Measurements from ENCODE around the gene MEG3.

MEG3 gene

GRCh38 chr14:100882026-100882967 lies 56.4 kb downstream of the MEG3 start:
- no peak for DNase-seq

DNA sequence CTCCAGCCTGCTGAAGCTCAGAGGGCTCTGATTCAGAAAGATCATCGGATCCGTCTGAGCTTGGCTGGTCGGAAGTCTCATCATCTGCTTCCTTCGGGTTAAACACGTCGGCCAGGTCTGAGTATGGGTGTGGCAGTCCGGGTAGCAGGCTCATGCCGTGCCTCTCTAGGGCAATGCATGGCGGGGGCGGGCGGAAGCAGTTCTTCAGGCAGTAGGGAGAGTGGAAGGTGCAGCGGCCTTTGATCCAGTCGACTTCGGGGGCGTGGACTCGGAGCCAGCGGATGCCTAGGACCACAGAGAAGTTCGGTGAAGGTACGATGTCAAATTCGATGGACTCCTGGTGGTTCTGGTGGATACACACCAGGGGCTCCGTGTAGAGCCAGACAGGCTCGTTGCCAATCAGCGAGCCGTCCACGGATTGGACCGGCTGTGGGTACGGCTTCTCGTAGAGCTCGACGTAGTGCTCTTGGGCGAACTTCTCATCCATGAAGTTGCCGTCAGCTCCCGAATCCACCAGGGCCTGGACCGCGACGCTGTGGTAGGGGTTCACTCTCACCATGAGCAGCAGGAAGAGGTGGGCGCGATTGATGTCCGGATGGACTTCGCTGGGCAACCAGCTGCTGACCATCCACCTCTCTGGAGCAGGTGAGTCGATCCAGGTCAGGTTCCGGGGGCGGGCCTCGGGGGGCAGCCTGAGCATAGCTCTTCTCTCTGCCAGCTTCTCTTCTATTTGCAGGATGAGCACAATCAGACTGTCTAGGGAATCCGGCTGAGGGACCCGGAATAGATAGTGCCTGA lies 57.3 kb downstream of the MEG3 start:
- DNase-seq, result no peak

DNA sequence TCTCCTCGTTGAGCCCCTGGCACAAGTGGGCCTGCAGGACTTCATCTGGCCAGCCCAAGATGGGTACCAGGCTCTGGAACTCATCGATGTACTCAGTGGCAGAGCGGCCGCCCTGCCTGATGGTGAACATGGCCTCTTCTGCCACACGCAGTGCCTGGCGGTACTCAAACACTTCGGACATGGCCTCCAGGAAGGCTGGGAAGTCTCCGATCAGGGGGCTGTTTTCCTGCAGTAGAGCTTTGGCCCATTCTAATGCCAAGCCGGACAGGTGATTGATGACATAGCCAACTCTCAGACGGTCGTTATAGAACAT lies 57.8 kb downstream of the MEG3 start:
- no peak for DNase-seq

GRCh38 chr14:100884456-100884855 lies 58.5 kb downstream of the MEG3 start:
- no peak for DNase-seq

DNA sequence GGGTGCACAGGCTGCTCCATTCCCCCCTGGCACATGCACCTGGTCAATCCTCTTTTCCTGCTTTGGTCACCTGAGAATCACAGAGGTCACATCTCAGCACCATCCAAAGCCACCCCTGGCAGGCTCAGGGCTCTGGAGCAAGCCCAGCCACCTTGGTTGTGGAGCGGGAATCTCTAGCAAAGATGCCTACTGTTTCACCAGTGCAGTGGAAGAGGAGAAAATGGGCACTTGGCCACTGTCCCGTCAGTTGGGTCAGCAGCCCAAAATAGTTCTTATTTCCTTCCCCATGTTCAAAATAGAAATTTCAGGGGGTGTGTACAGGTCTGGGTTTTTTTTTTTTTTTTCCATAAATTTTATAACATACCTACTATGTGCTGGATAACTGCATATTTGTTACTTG lies 59.3 kb downstream of the MEG3 start:
- DNase-seq, result no peak

- DNase-seq, result no peak
Measured at GRCh38 chr14:100885617-100886016, 59.7 kb downstream of the MEG3 start.

DNA sequence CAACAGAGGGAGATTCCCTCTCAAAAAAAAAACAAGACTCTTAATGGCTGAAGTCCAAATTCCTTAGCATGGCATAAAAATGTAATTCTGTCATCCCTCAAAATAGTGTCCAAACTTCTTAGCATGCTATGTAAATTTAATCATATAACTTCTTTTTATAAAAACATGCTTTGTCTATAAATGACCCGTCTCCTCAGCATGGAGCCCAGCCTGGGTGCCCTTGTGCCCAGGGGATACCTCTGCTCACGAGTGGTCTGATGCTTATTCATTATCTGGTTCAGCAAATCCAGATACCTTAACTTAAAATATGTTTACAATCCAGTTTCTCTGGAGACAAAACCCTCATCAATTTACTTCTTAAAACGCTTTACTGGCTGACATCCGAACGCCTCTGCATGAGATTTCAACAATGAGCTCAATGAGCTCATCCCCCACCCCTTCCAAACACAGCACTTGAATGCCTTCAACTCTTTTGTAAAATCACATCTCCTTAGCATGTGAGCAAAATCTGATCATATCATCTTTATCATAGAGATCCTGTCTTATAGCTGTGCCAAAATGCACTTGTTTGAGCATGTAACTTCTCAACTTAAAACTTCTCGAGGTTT lies 61.9 kb downstream of the MEG3 start:
- DNase-seq, result no peak

GRCh38 chr14:100888789-100889315 lies 62.9 kb downstream of the MEG3 start:
- no peak for DNase-seq

- no peak for DNase-seq
Measured at GRCh38 chr14:100889641-100890040, 63.7 kb downstream of the MEG3 start.

- DNase-seq, result no peak
Measured at GRCh38 chr14:100890061-100890850, 64.3 kb downstream of the MEG3 start.

GRCh38 chr14:100891051-100891450 lies 65.1 kb downstream of the MEG3 start:
- no peak for DNase-seq

GRCh38 chr14:100891501-100892445 lies 65.9 kb downstream of the MEG3 start:
- no peak for DNase-seq

DNA sequence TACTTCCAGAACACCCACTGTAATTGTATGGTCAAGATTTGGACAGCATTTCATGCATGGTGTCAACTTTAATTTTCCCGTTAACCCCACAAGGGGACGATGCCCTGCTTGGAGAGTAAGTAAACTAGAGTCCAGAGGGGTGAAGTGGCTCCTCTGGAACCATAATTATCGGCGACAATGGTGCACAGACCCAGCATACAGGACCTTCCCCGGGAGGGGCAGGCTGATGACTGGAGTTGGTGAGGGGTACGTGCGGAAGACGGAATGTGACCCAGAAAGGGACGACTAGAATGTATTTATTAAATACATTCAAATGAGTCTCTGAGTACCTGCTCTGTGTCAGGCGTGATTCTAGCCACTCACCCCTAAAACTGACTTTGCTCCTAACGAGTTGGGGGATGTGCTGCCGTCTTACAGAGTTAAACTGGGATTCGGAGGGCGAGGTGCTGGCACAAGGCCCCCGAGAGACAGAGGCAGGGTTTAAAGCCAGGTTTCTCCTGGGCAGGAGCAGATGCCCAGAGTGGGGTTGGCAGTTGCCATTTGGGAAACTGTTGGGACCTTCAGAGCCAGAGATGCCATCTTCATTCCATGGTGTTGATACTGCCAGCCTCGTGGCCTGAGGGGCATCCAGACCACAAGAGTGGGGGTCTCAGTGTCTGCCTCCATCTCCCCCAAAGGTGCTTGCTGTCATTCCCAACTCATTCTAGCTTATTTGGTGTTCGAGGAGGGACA lies 66.7 kb downstream of the MEG3 start:
- no peak for DNase-seq

DNA sequence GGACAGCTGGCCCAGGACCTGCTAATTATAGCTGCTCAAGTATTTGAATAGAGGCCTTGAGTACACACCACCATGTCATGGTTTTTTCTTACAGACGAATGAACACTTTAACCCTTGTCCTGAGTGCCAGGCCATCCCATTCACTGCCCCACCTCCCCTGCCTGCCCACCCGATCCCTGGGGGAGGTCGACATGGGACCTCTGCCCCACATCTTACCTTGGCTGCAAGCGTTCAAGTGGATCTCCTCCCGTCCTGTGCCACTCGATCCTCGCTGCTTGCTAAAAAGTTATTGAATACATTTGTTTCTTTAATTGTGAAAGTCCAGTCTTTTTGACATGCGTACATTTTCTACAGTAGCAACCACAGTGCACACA lies 67.3 kb downstream of the MEG3 start:
- no peak for DNase-seq

GRCh38 chr14:100893760-100894159 lies 67.8 kb downstream of the MEG3 start:
- no peak for DNase-seq

DNA sequence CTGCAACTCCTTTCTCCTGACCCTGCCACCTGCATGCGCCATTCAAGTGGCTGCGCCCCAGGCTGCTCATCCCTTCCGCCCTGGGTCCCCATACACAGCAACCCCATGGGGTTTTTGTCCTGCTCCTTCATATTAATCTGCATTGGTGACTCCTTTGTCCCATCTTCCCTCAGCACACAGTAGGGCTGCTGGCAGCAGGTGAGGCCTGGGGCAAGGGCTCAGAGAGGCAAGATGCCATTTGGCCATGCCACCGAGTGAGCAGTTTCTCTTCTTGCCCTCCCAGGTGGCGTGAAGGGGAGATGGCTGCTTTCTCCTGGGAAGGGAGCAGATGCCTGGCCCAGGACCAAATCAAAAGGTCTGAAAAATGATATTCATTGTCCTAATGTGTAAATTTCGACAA lies 68.5 kb downstream of the MEG3 start:
- no peak for DNase-seq

DNA sequence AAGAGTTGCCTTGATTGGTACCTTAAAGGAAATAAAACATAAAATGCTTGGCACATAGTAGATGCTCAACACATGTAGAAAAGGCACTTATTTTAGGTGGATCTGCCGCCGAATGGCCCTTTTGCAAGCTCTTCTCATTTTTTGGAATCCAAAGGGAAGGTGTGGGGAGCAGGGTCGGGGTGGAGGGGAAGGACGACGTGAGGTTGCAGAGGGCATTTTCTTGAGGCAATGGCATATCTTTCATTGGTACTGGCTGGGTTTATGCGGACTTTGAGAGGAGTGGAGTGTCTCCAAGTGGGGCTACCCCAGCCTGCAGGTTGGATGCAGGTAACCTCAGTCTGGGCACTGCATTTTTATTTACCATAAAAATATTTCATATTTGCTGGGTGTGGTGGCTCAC lies 69.5 kb downstream of the MEG3 start:
- DNase-seq, result no peak

- DNase-seq, result no peak
Measured at GRCh38 chr14:100896369-100897060, 70.6 kb downstream of the MEG3 start.

DNA sequence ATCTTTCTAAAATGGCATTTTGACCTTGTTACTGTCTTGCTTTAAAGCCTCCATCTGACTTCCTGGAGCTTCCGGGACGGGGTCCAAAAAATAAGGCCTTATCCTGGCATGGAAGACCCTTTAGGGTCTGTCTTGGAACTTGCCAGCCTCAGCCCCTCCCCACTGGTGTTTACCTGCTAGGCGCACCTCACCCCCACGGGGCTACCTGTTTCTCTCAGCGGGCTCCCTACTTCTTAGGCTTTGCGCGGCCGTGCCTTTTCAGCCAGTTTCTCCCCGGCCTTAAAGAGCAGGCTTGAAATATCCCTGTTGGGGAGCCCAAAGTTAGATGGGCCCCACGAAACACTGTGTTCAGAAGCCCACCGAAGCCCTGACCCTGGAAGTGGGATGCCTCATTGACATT lies 72.5 kb downstream of the MEG3 start:
- no peak for DNase-seq
